HL-60 (cell line): Measurements from ENCODE around the gene ZNF205.

Source experiments
- CTCF ChIP-seq: IDR thresholded peaks from one replicate; pipeline ENCODE4 v1.5.1; 2011; ENCODE audit warnings: low read length, control low read depth, inconsistent platforms; ENCODE audit not compliant: insufficient read depth
- POLR2AphosphoS5 ChIP-seq: IDR thresholded peaks from 2 replicates; pipeline ENCODE4 v1.6.1; 2012; ENCODE audit warnings: low read depth
- TF ChIP-seq, protein P1 (sequence below): IDR thresholded peaks from 2 replicates; pipeline ENCODE4 v1.6.1; 2012; ENCODE audit warnings: low read depth; ENCODE audit not compliant: insufficient replicate concordance

DNA sequence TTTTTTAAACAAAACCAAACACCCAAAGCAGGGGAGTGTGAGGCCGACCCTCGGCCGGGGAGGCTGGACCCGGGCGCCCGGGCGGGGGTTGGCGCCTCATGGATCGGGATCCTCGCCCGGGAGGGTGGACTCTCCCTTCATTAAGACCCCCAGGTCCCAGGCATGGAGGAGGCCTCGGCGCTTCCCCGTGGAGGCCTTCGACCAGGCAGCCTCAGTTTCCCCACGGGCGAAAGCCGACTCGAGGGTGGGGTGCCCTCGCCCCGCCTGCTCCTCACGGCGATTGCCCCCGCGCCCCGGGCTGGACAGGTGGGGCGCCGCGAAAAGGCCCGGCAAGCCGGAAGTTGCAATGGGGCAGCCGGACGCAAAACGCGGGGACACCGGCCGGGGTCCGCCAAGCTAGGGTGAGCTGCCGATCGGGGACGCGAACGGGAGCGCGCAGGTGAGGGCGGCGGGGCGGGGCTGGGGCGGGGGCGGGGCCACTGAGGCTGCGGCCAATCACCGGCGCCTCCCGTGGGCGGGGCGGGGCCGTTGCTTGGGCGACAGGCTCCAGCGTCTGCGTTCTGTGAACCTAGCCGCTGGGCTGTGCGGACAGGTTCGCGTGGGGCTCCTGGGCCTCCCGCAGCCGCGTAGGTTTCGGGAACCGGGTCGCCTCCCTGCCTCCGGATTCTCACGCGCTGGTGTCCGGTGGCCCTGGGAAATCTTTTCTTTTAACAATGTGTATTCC lies 6.0 kb upstream of the ZNF205 start:
- TF ChIP-seq POLR2AphosphoS5, result peak; percentile 89
- no peak for TF ChIP-seq CTCF
- TF ChIP-seq, protein P1, sequence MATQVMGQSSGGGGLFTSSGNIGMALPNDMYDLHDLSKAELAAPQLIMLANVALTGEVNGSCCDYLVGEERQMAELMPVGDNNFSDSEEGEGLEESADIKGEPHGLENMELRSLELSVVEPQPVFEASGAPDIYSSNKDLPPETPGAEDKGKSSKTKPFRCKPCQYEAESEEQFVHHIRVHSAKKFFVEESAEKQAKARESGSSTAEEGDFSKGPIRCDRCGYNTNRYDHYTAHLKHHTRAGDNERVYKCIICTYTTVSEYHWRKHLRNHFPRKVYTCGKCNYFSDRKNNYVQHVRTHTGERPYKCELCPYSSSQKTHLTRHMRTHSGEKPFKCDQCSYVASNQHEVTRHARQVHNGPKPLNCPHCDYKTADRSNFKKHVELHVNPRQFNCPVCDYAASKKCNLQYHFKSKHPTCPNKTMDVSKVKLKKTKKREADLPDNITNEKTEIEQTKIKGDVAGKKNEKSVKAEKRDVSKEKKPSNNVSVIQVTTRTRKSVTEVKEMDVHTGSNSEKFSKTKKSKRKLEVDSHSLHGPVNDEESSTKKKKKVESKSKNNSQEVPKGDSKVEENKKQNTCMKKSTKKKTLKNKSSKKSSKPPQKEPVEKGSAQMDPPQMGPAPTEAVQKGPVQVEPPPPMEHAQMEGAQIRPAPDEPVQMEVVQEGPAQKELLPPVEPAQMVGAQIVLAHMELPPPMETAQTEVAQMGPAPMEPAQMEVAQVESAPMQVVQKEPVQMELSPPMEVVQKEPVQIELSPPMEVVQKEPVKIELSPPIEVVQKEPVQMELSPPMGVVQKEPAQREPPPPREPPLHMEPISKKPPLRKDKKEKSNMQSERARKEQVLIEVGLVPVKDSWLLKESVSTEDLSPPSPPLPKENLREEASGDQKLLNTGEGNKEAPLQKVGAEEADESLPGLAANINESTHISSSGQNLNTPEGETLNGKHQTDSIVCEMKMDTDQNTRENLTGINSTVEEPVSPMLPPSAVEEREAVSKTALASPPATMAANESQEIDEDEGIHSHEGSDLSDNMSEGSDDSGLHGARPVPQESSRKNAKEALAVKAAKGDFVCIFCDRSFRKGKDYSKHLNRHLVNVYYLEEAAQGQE, result peak; percentile 62
